Right renal cortex interstitium (tissue), 3 donors: ENCODE results near the gene KANK2. TPM values are rescaled to one million over a fixed set of nuclear protein-coding genes. Genes with fewer than 3 reads are reported as not detected.

ENCODE experiments used
- polyA plus RNA-seq, 3 donors: library from polyadenylated mRNA; unstranded; fragments of 120-200 nt; gene quantifications; one replicate each; pipeline ENCODE4 v1.2.1, GENCODE V29; 2013; ENCODE audit not compliant: insufficient read length in 3 of 3

Gene KANK2
- polyA plus RNA-seq, 3 donors = 114 to 117 (median 116) TPM

Other genes with a start within 250 kb of the KANK2 start
- gene SMARCA4, start 236.5 kb downstream of the KANK2 start, polyA plus RNA-seq = 100 to 1,000 TPM; 141 to 145 (median 143) TPM
- 10 to 100 TPM; 19.9 to 24.8 (median 23.3) TPM for gene LDLR, start 108.1 kb downstream of the KANK2 start, polyA plus RNA-seq
- gene SPC24, start 41.8 kb downstream of the KANK2 start, polyA plus RNA-seq = 10 to 100 TPM; 12.8 to 17.1 (median 14.6) TPM
- gene ANGPTL8, start 42.1 kb upstream of the KANK2 start, polyA plus RNA-seq = under 1 TPM in 2 of 3 donors, not detected in 1; 0.28 to 0.42 TPM
- 10 to 100 TPM; 34.4 to 37.8 (median 34.7) TPM for gene DOCK6, start 65.0 kb upstream of the KANK2 start, polyA plus RNA-seq
- gene TSPAN16, start 98.6 kb upstream of the KANK2 start, polyA plus RNA-seq = not detected
- 10 to 100 TPM; 14.4 to 19.2 (median 17.4) TPM for gene RAB3D, start 142.1 kb upstream of the KANK2 start, polyA plus RNA-seq
- gene TMEM205, start 148.7 kb upstream of the KANK2 start, polyA plus RNA-seq = 100 to 1,000 TPM; 126 to 159 (median 135) TPM
- gene CCDC159, start 149.0 kb upstream of the KANK2 start, polyA plus RNA-seq = 10 to 100 TPM; 21.5 to 23.3 (median 21.8) TPM
- 10 to 100 TPM in 2 of 3 donors, 1 to 10 TPM in 1; 9.2 to 11.3 (median 10.0) TPM for gene PLPPR2, start 157.9 kb upstream of the KANK2 start, polyA plus RNA-seq
- gene SWSAP1, start 177.1 kb upstream of the KANK2 start, polyA plus RNA-seq = 1 to 10 TPM; 3.0 to 3.2 (median 3.1) TPM
- 10 to 100 TPM; 15.0 to 17.2 (median 15.7) TPM for gene EPOR, start 186.8 kb upstream of the KANK2 start, polyA plus RNA-seq
- gene RGL3, start 221.8 kb upstream of the KANK2 start, polyA plus RNA-seq = 10 to 100 TPM; 47.6 to 64.8 (median 55.5) TPM
- gene ODAD3, start 237.6 kb upstream of the KANK2 start, polyA plus RNA-seq = 1 to 10 TPM; 1.5 to 1.6 (median 1.5) TPM
- 100 to 1,000 TPM; 299 to 323 (median 323) TPM for gene PRKCSH, start 238.1 kb upstream of the KANK2 start, polyA plus RNA-seq